Naive B cell (primary cell): ENCODE results near the gene TRIM43B. TPM values are rescaled to one million over a fixed set of nuclear protein-coding genes. Genes with fewer than 3 reads are reported as not detected.
"Not testable (repeated sequence)": the region's sequence is repeated elsewhere in the genome, so short reads cannot be mapped to it uniquely, and the experiment has no call there.

Experiments used
- ATAC-seq, 2 donors: fragments of 150-1000 bp; cut with Tn5 transposase; 2 replicates each; pipeline ENCODE4 v1.10.0; 2021; ENCODE audit warnings: low read depth in 2 of 2, mild to moderate bottlenecking in 2 of 2, moderate library complexity in 2 of 2
- DNase-seq: peaks from one replicate; pipeline ENCODE4 v3.0.0; 2022
- H3K27ac Mint-ChIP-seq, 6 donors: one replicate each; pipeline ENCODE4 v1.8.0; 2020 to 2022; ENCODE audit warnings: mild to moderate bottlenecking in 6 of 6, mixed read lengths in 6 of 6, moderate library complexity in 5 of 6, inconsistent platforms in 2 of 6
- H3K27me3 Mint-ChIP-seq, 3 donors: one replicate each; pipeline ENCODE4 v1.8.0; 2021 to 2022; ENCODE audit warnings: mixed read lengths in 3 of 3, mild to moderate bottlenecking in 1 of 3
- H3K36me3 Mint-ChIP-seq, 2 donors: one replicate each; pipeline ENCODE4 v1.8.0; 2020 to 2022; ENCODE audit warnings: mixed read lengths in 2 of 2, inconsistent platforms in 1 of 2, mild to moderate bottlenecking in 1 of 2
- H3K4me1 Mint-ChIP-seq, 3 donors: one replicate each; pipeline ENCODE4 v1.8.0; 2020 to 2022; ENCODE audit warnings: mixed read lengths in 3 of 3, inconsistent platforms in 1 of 3, mild to moderate bottlenecking in 1 of 3, moderate library complexity in 1 of 3
- H3K4me3 Mint-ChIP-seq, 8 donors: one replicate each; pipeline ENCODE4 v1.8.0; 2020 to 2022; ENCODE audit warnings: mild to moderate bottlenecking in 8 of 8, mixed read lengths in 8 of 8, moderate library complexity in 8 of 8, inconsistent platforms in 2 of 8
- H3K9me3 Mint-ChIP-seq, 7 donors: one replicate each; pipeline ENCODE4 v1.8.0; 2020 to 2022; ENCODE audit warnings: mixed read lengths in 7 of 7, mild to moderate bottlenecking in 5 of 7, inconsistent platforms in 2 of 7, moderate library complexity in 1 of 7
- polyA plus RNA-seq, 6 donors: library from polyadenylated mRNA; unstranded; fragments of 300-500 nt; fragmentation: Illumina TruSeq; gene quantifications; one replicate each; pipeline ENCODE4 v1.2.3, GENCODE V29; 2021; ENCODE audit warnings: low read depth in 6 of 6

Gene TRIM43B
- polyA plus RNA-seq, 6 donors from 2014 or later, result not detected

DNA sequence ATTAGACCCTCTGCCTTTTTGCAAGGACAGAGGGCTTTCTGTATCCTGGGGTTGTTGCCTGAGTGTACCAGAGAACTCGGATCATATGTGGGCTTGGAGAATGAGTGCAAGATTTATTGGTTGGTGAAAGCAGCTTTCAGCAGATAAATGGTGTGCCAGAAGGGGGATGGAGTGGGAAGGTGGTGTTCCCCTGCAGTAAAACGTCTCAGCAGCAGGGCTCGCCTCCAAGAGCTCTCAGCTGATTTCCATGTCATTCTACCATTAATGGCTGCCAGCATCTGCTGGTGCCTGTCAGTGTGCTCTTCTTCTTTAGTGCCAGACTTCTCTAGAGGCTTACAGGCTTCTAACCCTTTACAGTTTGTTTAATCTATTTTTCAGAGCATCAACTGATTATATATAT, 16.6 kb downstream of the TRIM43B start:
- H3K27ac Mint-ChIP-seq, H3K4me1 Mint-ChIP-seq, H3K9me3 Mint-ChIP-seq, ATAC-seq, H3K36me3 Mint-ChIP-seq, H3K4me3 Mint-ChIP-seq, DNase-seq, H3K27me3 Mint-ChIP-seq: not testable (repeated sequence)

DNA sequence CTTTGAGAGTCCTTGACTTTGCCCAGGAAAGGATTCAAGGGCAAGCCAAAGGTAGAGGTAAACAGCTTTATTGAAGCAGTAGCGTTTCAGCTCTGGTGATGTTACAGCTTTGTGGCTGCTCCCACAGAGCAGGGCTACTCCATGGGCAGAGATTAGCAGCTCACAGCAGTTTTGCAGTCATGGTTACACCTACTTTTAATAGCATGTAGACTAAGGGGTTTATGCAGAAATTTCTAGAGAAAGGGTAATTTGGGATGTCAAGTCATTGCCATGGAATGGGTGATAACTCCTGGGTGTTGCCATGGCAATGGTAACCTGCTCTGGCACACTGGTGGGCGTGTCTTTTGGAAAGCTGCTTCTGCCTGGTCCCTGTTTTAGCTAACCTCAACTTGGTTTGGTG, 18.0 kb downstream of the TRIM43B start:
- not testable (repeated sequence) for H3K27ac Mint-ChIP-seq, H3K27me3 Mint-ChIP-seq, ATAC-seq, H3K4me3 Mint-ChIP-seq, H3K9me3 Mint-ChIP-seq, H3K4me1 Mint-ChIP-seq, DNase-seq, H3K36me3 Mint-ChIP-seq

DNA sequence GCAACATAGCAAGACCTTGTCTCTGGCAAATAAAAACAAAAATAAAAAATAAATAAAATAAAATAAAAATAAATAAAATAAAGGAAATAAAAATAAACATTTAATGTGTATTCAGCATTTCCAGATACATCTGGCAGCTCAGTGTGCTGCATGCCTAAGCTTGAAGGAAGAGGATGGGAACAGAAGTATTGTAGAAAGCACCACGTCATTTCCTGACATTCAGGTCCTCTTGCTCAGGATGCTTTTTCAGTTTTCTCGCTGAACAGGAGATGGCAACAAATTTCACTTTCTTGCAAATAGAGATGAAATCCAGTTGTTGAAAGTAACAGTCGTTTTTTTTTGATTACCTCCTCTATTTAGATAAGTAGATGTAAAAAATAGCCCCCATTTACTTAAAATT, 21.3 kb downstream of the TRIM43B start:
- not testable (repeated sequence) for ATAC-seq, H3K27ac Mint-ChIP-seq, DNase-seq, H3K36me3 Mint-ChIP-seq, H3K27me3 Mint-ChIP-seq, H3K4me1 Mint-ChIP-seq, H3K4me3 Mint-ChIP-seq, H3K9me3 Mint-ChIP-seq

DNA sequence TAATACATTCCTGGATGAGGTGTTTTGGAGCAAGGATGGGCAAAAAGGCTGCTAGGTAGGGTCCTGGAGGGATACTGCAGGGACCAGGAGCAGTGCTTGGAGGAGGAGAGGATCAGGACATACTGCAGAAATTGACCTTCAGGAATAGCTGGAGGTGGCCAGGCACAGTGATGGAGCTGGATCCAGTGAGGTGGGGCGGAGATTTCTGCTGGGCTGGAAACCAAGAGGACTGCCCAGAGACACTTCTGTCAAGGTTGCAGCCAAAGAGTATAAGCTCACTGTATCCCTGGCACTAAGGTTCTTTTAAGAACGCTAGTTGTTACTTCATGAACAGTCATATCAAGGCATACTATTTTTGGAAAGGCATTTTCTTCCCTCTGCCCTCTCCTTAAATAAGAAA, 39.2 kb downstream of the TRIM43B start:
- not testable (repeated sequence) for H3K27ac Mint-ChIP-seq, DNase-seq, ATAC-seq, H3K4me3 Mint-ChIP-seq, H3K4me1 Mint-ChIP-seq, H3K36me3 Mint-ChIP-seq, H3K27me3 Mint-ChIP-seq, H3K9me3 Mint-ChIP-seq

DNA sequence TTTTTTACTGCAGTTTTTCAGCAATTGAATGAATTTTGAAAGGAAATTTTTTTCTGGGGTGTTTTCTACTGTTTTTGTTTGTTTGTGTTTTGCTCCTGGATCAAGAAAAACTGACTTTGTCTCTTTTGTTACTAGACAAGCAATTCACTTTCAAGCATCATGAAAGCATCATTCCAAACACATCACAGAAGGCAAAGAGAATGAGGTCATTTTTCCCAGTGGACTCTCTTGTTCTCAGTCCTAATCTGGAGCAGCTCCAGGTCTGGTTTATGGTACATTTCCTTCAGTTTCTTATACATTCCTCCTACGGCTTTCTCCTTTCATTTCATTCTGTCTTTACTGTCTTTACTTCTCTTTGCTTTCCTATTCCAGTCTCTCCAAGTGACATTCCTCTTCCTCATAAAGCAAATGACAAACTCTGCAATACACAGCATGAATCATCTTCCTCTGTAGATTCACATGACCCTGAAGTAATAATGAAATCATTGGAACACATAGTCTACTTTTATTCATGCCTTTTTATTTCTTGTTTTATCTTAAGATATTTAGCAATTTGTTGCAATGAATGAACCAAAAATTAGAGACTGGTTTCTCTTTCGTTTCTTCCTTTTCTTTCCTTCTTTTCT, 42.0 kb downstream of the TRIM43B start:
- ATAC-seq, H3K27ac Mint-ChIP-seq, H3K36me3 Mint-ChIP-seq, H3K4me3 Mint-ChIP-seq, DNase-seq, H3K9me3 Mint-ChIP-seq, H3K27me3 Mint-ChIP-seq, H3K4me1 Mint-ChIP-seq: not testable (repeated sequence)

DNA sequence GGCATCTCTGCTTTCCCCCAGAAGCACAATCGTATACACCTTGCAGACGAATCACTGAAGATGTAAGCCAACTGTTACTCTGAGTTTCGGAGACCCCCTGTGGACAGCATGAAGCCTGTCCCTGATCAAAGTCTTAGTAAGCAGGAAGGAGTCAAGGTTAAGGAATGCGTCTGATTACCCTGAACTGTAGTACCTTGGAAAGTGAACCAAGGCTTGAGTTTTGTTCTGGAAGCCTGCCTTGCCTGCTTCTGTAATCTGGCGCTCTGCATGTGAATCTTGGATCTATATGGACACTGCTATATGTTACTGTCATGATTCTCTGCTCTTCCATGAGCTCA, 48.7 kb downstream of the TRIM43B start:
- H3K4me3 Mint-ChIP-seq, H3K4me1 Mint-ChIP-seq, ATAC-seq, H3K36me3 Mint-ChIP-seq, DNase-seq, H3K9me3 Mint-ChIP-seq, H3K27ac Mint-ChIP-seq, H3K27me3 Mint-ChIP-seq: not testable (repeated sequence)

DNA sequence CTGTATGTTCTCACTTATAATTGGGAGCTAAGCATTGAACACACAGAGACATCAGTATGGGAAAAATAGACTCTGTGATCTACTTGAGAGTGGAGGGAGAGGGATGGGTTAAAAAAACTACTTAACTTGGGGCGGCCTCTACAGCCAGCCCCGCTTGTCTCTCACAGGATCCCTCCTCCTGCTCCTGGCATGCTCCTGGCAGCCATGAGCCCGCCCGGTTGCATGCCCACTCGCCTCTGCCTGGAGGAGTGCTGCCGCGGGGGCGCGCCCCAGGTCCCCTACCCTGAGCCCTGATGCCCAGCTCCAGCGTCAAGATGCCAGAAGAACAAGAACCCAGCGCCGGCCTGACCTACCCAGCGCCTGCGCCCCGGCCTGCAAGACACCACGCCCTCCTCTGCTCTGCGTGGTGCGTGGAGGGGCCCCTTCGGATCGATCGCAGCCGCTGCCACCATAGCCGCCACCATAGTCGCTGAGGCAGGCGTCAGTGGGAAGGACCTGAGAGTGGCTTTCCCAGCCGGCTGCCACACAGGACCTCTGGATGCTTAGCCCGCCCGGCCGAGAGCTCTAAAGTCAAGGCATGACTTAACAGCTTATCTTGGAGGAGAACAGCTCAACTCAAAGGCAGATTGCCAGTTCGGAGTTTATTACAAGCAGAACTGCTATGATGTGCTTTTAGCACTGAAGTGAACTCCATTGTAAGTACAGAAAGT, 49.2 kb downstream of the TRIM43B start:
- H3K4me1 Mint-ChIP-seq, DNase-seq, H3K27me3 Mint-ChIP-seq, H3K36me3 Mint-ChIP-seq, ATAC-seq, H3K4me3 Mint-ChIP-seq, H3K27ac Mint-ChIP-seq, H3K9me3 Mint-ChIP-seq: not testable (repeated sequence)

DNA sequence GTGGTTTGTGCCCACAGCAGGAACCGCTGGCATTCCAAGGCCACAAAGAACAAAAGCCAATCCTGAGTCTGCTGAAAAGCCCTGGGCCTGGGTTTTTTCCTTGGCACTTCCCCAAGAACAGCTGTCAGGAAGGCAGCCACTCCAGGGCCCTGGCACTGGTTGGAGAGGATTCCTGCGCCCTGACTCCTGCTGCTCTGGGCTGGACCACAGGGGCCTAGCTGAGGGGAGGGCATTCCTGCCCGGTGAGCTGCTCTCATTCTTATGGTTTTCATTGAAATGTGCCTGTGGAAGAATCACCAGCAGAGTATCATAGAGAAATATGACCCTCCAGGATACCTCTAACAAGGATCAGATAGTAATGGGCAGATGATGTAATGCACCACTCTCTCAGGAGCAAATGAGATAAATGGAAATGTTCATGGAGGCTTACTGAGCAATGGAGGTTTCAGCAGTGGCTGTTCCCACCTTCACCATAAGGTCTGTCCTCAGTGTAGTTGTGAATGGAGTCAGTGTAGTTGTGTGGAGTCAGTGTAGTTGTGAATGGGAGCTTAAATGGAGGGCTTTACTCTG, 50.0 kb downstream of the TRIM43B start:
- H3K4me3 Mint-ChIP-seq, ATAC-seq, H3K36me3 Mint-ChIP-seq, H3K4me1 Mint-ChIP-seq, H3K9me3 Mint-ChIP-seq, DNase-seq, H3K27ac Mint-ChIP-seq, H3K27me3 Mint-ChIP-seq: not testable (repeated sequence)

DNA sequence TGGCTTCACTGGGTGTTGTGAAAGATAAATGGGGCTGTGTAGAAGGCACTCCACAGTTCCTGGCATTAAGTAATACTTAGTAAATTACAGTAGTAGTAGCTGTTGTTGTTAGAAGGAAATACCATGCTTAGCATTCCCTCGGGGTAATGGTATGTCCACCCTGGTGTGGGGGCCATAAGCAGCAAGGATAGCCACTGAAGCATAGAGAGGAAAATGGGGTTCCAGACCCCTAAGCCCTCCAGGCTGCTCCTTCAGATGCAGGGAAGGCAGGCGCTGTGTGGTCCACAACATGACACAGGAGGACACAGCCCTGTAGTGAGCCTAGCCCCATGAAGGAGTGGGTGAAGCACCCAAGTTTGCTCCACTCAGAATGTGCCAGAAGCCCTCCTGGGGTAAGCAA, 50.6 kb downstream of the TRIM43B start:
- H3K27ac Mint-ChIP-seq, H3K9me3 Mint-ChIP-seq, H3K4me1 Mint-ChIP-seq, DNase-seq, H3K4me3 Mint-ChIP-seq, H3K27me3 Mint-ChIP-seq, H3K36me3 Mint-ChIP-seq, ATAC-seq: not testable (repeated sequence)

DNA sequence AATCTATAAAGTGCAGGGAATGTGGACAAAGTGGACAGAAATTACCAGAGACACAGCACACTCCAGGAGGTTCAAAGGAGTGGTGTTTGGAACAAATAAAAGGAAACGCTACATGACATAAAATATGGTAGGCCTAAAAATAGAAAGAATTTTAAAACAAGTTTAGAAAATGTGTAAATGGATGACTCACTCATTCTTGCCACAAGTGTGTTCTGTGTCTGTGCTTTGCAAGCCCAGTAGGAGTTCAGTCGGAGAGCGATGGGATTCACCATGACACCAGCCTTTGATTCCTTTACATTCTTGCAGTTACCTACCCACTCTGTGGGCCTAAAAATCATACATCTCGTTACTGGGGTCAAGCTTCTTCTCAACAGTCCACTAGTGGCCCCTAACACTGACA, 51.2 kb downstream of the TRIM43B start:
- ATAC-seq, result not testable (repeated sequence)

DNA sequence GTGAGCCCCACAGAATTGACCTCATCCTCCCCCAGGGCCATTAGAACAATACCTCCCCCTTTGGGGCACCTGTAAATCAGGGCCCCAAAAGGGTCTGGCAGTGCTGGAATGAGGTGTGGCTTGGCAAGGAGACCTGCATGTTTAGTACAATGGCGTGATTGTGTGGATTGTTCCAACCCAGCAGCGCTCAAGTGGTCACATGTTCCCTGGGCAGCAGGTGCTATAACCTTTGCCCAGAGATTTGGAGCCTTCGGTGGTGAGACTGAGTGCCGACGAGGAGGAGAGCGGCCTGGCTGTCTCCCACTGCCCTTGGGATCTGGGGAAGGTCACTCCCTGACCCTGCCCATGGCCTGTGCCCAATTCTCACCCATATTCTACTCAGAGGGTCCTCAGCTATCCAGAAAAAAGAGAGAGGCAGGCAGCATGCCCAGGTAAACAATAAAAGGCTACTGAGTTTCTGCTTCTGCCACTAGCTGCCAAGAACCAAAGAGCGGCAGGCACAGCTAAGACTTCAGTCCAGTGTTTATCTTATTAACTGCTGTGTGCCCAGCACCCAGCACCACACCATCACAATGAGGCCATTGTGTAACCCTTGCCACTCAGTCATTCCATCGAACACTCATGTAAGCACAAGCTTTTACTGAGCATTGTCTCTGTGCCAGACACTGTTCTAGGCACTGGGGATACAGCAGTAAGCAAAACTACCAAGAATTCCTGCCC, 54.6 kb downstream of the TRIM43B start:
- H3K27ac Mint-ChIP-seq, H3K36me3 Mint-ChIP-seq, H3K9me3 Mint-ChIP-seq, H3K4me1 Mint-ChIP-seq, DNase-seq, H3K4me3 Mint-ChIP-seq, ATAC-seq: not testable (repeated sequence)
- peaks cover 3 to 10% (median 8%) of the 10 kb centered on the region in 3 donors for H3K27me3 Mint-ChIP-seq

More for the DNA sequence above, 51.2 kb downstream of the TRIM43B start:
- H3K4me3 Mint-ChIP-seq, H3K4me1 Mint-ChIP-seq, H3K27ac Mint-ChIP-seq, H3K9me3 Mint-ChIP-seq, H3K27me3 Mint-ChIP-seq, H3K36me3 Mint-ChIP-seq, DNase-seq: not testable (repeated sequence)

DNA sequence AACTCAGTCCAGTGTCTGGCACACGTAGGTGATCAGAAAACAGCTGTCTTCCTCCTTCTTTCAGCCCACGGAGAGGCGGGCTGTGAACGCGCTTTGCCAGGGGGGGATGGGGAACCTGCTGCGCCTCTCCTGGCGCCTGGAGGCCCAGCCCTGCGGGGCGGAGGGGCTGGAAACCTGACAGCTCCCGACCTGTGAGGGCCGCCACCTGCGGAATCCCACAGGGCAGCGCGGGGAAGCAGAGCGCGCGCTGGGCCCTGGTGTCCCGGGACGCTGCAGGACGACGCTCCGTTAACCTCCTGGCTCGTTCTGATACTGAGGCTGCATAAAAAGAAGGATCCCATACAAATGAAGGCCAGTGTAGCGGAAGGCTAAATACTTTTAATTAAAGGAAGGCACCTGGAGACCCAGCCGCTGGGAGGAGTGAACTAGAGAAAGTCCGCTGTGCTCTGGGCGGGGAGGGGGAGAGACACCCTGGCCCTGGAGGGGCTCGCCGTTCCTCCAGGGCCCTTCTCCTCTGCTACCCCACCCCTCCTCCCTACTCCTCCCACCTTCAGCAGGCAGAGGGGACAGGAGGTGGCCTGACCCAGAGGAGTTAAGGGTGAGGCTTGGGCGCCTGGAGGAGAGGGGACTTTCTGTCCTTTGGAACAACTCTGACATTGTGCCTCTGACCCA, 57.2 kb downstream of the TRIM43B start:
- not testable (repeated sequence) for H3K36me3 Mint-ChIP-seq, H3K4me3 Mint-ChIP-seq, H3K27ac Mint-ChIP-seq, ATAC-seq, H3K9me3 Mint-ChIP-seq, DNase-seq, H3K4me1 Mint-ChIP-seq
- H3K27me3 Mint-ChIP-seq, result peaks cover 0 to 17% (median 8%) of the 10 kb centered on the region in 3 donors
